ENCODE data around the gene CLCN4. TPM values are rescaled to one million over a fixed set of nuclear protein-coding genes. Genes with fewer than 3 reads are reported as not detected.

CLCN4 gene
- total and polyA plus RNA-seq, 10 of the 15 experiments (the other 5 are each of a cell fraction or from before 2014, with no cell fraction given): 0.90 to 6.9 (median 2.9) TPM

GRCh38 chrX:10190367-10190766 lies 33.6 kb downstream of the CLCN4 start:
- intact Hi-C loops (cut with micrococcal nuclease; ENCODE audit: unreplicated experiment) (loop anchor here (1.0 to 5.0 kb wide), 4 partner anchors 136 to 947 kb away; no protein-coding TSS in a partner anchor), in situ Hi-C loops (cut with MboI) (loop anchor here (5.0 to 25.0 kb wide), 4 partner anchors 134 to 1597 kb away; no protein-coding TSS in a partner anchor)
- H3K9ac ChIP-seq (ENCODE audit: control insufficient read depth, insufficient read depth, low read length): no peak overlapping the region
- DNase-seq (ENCODE audit: low read depth, low spot score) (no peak), ATAC-seq (peak; percentile 87), FAIRE-seq (peak; percentile 69)
- no peaks in the 10 kb centered on the region for H3K9me3 ChIP-seq (replicated peaks; ENCODE audit: control insufficient read depth, insufficient read depth, low read length)
- H3K4me2 ChIP-seq (ENCODE audit: control insufficient read depth, insufficient read depth): no peak overlapping the region
- TF ChIP-seq STAT3 (IDR thresholded peaks at IDR 0.05; ENCODE audit: low read depth, low read length) (no peak), RAD21 (IDR thresholded peaks at IDR 0.05; ENCODE audit: insufficient read depth, low read depth, low read length) (peak; percentile 93), SMC3 (IDR thresholded peaks at IDR 0.05; ENCODE audit: borderline replicate concordance, low read length) (peak; percentile 75), CTCF (IDR thresholded peaks at IDR 0.05 in 2 of 3, conservative IDR thresholded peaks at IDR 0.05 in 1 of 3; ENCODE audit: control insufficient read depth in 2 of 3, extremely low read depth in 1 of 3, insufficient read depth in 1 of 3, low read depth in 3 of 3, low read length in 3 of 3) (peak; percentile 53 to 78 (median 73); a peak in 5 of 6 replicates), JUND (IDR thresholded peaks at IDR 0.05; ENCODE audit: low read depth, low read length) (no peak)
- no peaks in the 10 kb centered on the region for H3K4me1 ChIP-seq (ENCODE audit: control insufficient read depth, insufficient read depth, low read length)
- no peaks in the 10 kb centered on the region for H3K36me3 ChIP-seq (ENCODE audit: control insufficient read depth in 2 of 2, insufficient read depth in 2 of 2, low read length in 1 of 2)
- peaks cover 0 to 1% of the 10 kb centered on the region in 2 experiments; a peak in 1 of 4 replicates for H3K27me3 ChIP-seq (replicated peaks in 1 of 2; ENCODE audit: control insufficient read depth in 2 of 2, insufficient read depth in 2 of 2, low read length in 1 of 2)
- POLR2A ChIA-PET: no interaction called here
- RAD21 ChIA-PET (ENCODE audit: unreplicated experiment): interaction anchor here (0.7 to 2.9 kb wide), 44 partner anchors 11 to 1341 kb away, joined by 3 to 33 read pairs (median 4); partner anchors contain the start of gene MID1
- CTCF ChIA-PET: interaction anchor here (0.6 to 5.6 kb wide), 93 partner anchors 8 to 1341 kb away, joined by 3 to 117 read pairs (median 5); partner anchors contain the start of gene MID1
- no peak overlapping the region for H2AFZ ChIP-seq (ENCODE audit: control insufficient read depth, low read depth, low read length)
- SMC1A ChIA-PET (ENCODE audit: uncharacterized antibody, unreplicated experiment): interaction anchor here (0.7 to 3.3 kb wide), 44 partner anchors 9 to 1342 kb away, joined by 3 to 51 read pairs (median 4); partner anchors contain the start of gene MID1
- no peak overlapping the region for H3K27ac ChIP-seq (ENCODE audit: control insufficient read depth, insufficient read depth)
- H3K4me3 ChIP-seq: no peak overlapping the region
- H3K79me2 ChIP-seq (ENCODE audit: control insufficient read depth, insufficient read depth, low read length): no peaks in the 10 kb centered on the region
- no TSS peak for BruUV-seq (replicated peaks)
- WGBS (ENCODE audit: insufficient coverage, insufficient replicate concordance, low lambda C conversion rate, missing lambda C conversion rate): 16% methylated on average over 3 of the region's 3 CpGs
- H4K20me1 ChIP-seq (ENCODE audit: control insufficient read depth, insufficient read depth): no peaks in the 10 kb centered on the region

Data from GM12878 (cell line).